Astrocyte (in vitro differentiated cells and primary cell): ENCODE measurements around the gene SLC22A9. TPM values are rescaled to one million over a fixed set of nuclear protein-coding genes. Genes with fewer than 3 reads are reported as not detected.

Source experiments
- DNase-seq: peaks from one replicate; pipeline ENCODE4 v3.0.0-alpha.2; 2010; ENCODE audit warnings: low read depth
- FAIRE-seq: peaks from 2 replicates; lab custom pipeline; 2011; peaks lifted over from hg19 to GRCh38; lab: Jason Lieb, UNC
- H2AFZ ChIP-seq: 2 replicates; pipeline ENCODE4 v1.6.0; 2012; ENCODE audit warnings: low read depth, low read length, inconsistent platforms
- H3K27ac ChIP-seq: 2 replicates; pipeline ENCODE4 v1.5.1; 2011; ENCODE audit warnings: low read depth, low read length, inconsistent platforms
- H3K27me3 ChIP-seq: 2 replicates; pipeline ENCODE4 v1.6.0; 2011; ENCODE audit warnings: low read length, inconsistent platforms; ENCODE audit not compliant: insufficient read depth
- H3K36me3 ChIP-seq: 2 replicates; pipeline ENCODE4 v1.5.1; 2011; ENCODE audit warnings: low read length, inconsistent platforms; ENCODE audit not compliant: insufficient read depth
- H3K4me1 ChIP-seq: 2 replicates; pipeline ENCODE4 v1.5.1; 2011; ENCODE audit warnings: low read length, inconsistent platforms; ENCODE audit not compliant: insufficient read depth
- H3K4me2 ChIP-seq: 2 replicates; pipeline ENCODE4 v1.6.0; 2012; ENCODE audit warnings: low read length, inconsistent platforms
- H3K4me3 ChIP-seq: 2 replicates; pipeline ENCODE4 v1.5.1; 2011; ENCODE audit warnings: low read depth, mild to moderate bottlenecking, low read length, inconsistent platforms; ENCODE audit not compliant: insufficient read depth
- H3K79me2 ChIP-seq: 2 replicates; pipeline ENCODE4 v1.6.0; 2012; ENCODE audit warnings: mild to moderate bottlenecking, low read length, inconsistent platforms; ENCODE audit not compliant: insufficient read depth
- H3K9ac ChIP-seq: 2 replicates; pipeline ENCODE4 v1.6.0; 2012; ENCODE audit warnings: mild to moderate bottlenecking, low read length, inconsistent platforms
- H3K9me3 ChIP-seq: 2 replicates; pipeline ENCODE4 v1.5.1; 2012; ENCODE audit warnings: low read depth, mild to moderate bottlenecking, low read length, inconsistent platforms; ENCODE audit not compliant: insufficient read depth
- H4K20me1 ChIP-seq: 2 replicates; pipeline ENCODE4 v1.6.0; 2012; ENCODE audit warnings: low read length, inconsistent platforms; ENCODE audit not compliant: insufficient read depth
- H3K27ac Mint-ChIP-seq: one replicate; pipeline ENCODE4 v1.8.0; 2021; ENCODE audit warnings: mild to moderate bottlenecking, mixed read lengths; ENCODE audit not compliant: unreplicated experiment
- H3K27me3 Mint-ChIP-seq: one replicate; pipeline ENCODE4 v1.8.0; 2021; ENCODE audit warnings: low read depth, mixed read lengths; ENCODE audit not compliant: unreplicated experiment
- H3K36me3 Mint-ChIP-seq: one replicate; pipeline ENCODE4 v1.8.0; 2021; ENCODE audit warnings: low read depth, mixed read lengths; ENCODE audit not compliant: unreplicated experiment
- H3K4me1 Mint-ChIP-seq: one replicate; pipeline ENCODE4 v1.8.0; 2021; ENCODE audit warnings: low read depth, mixed read lengths; ENCODE audit not compliant: unreplicated experiment
- H3K4me3 Mint-ChIP-seq: one replicate; pipeline ENCODE4 v1.8.0; 2021; ENCODE audit warnings: mild to moderate bottlenecking, moderate library complexity, mixed read lengths; ENCODE audit not compliant: unreplicated experiment
- H3K9me3 Mint-ChIP-seq: one replicate; pipeline ENCODE4 v1.8.0; 2021; ENCODE audit warnings: mild to moderate bottlenecking, mixed read lengths; ENCODE audit not compliant: unreplicated experiment
- EZH2 ChIP-seq: IDR thresholded peaks from 2 replicates; pipeline ENCODE4 v1.6.1; 2012; ENCODE audit warnings: mild to moderate bottlenecking, low read length, inconsistent platforms; ENCODE audit not compliant: insufficient read depth
- total RNA-seq: library from RNA; stranded (reverse); gene quantifications from 2 replicates; pipeline ENCODE4 v1.2.1, GENCODE V29; 2021
- TF ChIP-seq, protein P1 (sequence below): IDR thresholded peaks from 2 replicates; pipeline ENCODE4 v1.5.1; 2011; ENCODE audit warnings: low read depth, mild to moderate bottlenecking, inconsistent platforms, low read length, moderate library complexity; ENCODE audit not compliant: insufficient read depth

The SLC22A9 gene
- total RNA-seq, 1 donor from 2014 or later: not detected

DNA sequence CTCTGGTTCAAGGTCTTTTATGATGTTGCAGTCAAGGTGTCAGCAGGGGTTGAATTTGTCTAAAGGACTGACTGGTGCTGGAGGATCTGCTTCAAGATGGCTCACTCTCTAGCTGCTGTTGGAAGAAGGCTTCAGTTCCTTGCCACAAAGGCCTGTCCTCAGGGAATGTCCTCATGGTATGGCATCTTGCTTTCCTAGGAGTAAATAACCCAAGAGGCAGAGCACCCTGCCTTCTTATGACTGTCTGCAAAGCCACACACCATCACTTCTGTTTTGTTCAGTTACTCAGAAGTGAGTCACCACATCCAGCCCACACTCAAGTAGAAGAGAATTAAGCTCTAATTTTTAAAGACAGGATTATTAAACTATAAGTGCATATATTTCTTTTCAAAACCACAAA, 76.1 kb downstream of the SLC22A9 start:
- Histone ChIP-seq H3K4me2 (no peak overlapping the region), H3K27me3 (peaks cover 6% of the 10 kb centered on the region), H4K20me1 (no peaks in the 10 kb centered on the region), H3K9ac (no peak overlapping the region), H3K4me3 (no peak overlapping the region), H3K27ac (no peak overlapping the region), H3K4me1 (no peaks in the 10 kb centered on the region), H3K36me3 (no peaks in the 10 kb centered on the region), H2AFZ (no peak overlapping the region), H3K79me2 (no peaks in the 10 kb centered on the region), H3K9me3 (no peaks in the 10 kb centered on the region)
- peaks cover 13% of the 10 kb centered on the region for H3K4me1 Mint-ChIP-seq
- DNase-seq (peak; percentile 43), FAIRE-seq (no peak)
- H3K27ac Mint-ChIP-seq: no peak overlapping the region
- H3K9me3 Mint-ChIP-seq: peaks cover 2% of the 10 kb centered on the region
- no peak for TF ChIP-seq EZH2
- TF ChIP-seq, protein P1, sequence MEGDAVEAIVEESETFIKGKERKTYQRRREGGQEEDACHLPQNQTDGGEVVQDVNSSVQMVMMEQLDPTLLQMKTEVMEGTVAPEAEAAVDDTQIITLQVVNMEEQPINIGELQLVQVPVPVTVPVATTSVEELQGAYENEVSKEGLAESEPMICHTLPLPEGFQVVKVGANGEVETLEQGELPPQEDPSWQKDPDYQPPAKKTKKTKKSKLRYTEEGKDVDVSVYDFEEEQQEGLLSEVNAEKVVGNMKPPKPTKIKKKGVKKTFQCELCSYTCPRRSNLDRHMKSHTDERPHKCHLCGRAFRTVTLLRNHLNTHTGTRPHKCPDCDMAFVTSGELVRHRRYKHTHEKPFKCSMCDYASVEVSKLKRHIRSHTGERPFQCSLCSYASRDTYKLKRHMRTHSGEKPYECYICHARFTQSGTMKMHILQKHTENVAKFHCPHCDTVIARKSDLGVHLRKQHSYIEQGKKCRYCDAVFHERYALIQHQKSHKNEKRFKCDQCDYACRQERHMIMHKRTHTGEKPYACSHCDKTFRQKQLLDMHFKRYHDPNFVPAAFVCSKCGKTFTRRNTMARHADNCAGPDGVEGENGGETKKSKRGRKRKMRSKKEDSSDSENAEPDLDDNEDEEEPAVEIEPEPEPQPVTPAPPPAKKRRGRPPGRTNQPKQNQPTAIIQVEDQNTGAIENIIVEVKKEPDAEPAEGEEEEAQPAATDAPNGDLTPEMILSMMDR: no peak
- H3K27me3 Mint-ChIP-seq: peaks cover 4% of the 10 kb centered on the region
- no peak overlapping the region for H3K4me3 Mint-ChIP-seq
- no peaks in the 10 kb centered on the region for H3K36me3 Mint-ChIP-seq

DNA sequence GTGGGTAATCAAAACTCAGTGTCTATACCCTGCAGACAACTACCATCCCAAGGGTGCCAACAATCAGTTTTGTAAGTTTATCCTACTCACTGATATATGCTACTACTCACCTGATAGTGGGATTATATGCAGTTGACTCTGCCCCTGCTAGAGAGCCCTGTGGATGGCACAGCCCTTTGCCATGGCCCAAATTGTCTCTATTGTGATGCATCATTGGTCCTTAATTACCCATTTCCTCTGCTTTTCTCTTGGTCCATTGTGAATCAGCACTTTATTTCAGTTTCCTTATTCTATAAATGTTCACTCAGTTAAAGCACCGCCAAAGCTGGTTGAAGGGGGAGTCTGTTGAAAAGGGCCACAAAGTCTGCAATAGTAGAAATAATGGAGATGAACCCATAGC, 79.1 kb downstream of the SLC22A9 start:
- no peaks in the 10 kb centered on the region for H4K20me1 ChIP-seq
- H2AFZ ChIP-seq: no peak overlapping the region
- Mint-ChIP-seq H3K4me1 (peaks cover 13% of the 10 kb centered on the region), H3K27ac (no peak overlapping the region), H3K27me3 (peaks cover 8% of the 10 kb centered on the region), H3K4me3 (no peak overlapping the region), H3K36me3 (no peaks in the 10 kb centered on the region), H3K9me3 (no peaks in the 10 kb centered on the region)
- no peak overlapping the region for H3K9ac ChIP-seq
- FAIRE-seq: no peak
- peaks cover 6% of the 10 kb centered on the region for H3K27me3 ChIP-seq
- no peak overlapping the region for H3K27ac ChIP-seq
- no peaks in the 10 kb centered on the region for H3K9me3 ChIP-seq
- no peak overlapping the region for H3K4me3 ChIP-seq
- no peak overlapping the region for H3K4me2 ChIP-seq
- H3K4me1 ChIP-seq: no peaks in the 10 kb centered on the region
- no peaks in the 10 kb centered on the region for H3K36me3 ChIP-seq
- TF ChIP-seq EZH2: no peak
- TF ChIP-seq, protein P1: no peak
- no peak for DNase-seq
- no peaks in the 10 kb centered on the region for H3K79me2 ChIP-seq

DNA sequence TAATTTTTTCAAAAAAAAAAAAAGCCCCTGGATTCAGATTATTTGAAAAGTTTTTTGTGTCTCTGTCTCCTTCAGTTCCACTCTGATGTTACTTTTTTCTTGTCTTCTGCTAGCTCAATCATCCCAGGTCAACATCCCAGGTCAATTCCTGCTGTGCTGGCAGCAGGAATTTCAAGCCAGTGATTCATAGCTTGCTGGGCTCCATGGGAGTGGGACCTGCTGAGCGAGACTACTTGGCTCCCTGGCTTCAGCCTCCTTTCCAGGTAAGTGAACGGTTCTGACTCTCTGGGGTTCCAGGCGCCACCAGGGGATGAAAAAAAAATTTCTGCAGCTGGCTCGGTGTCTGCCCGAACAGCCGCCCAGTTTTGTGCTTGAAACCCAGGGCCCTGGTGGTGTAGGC, 90.0 kb downstream of the SLC22A9 start:
- H3K9me3 Mint-ChIP-seq: no peaks in the 10 kb centered on the region
- TF ChIP-seq EZH2: no peak
- TF ChIP-seq, protein P1: no peak
- no peak for FAIRE-seq
- H3K4me2 ChIP-seq: no peak overlapping the region
- no peak for DNase-seq
- no peaks in the 10 kb centered on the region for H3K36me3 Mint-ChIP-seq
- no peak overlapping the region for H3K4me3 Mint-ChIP-seq
- no peak overlapping the region for H3K4me3 ChIP-seq
- H4K20me1 ChIP-seq: no peaks in the 10 kb centered on the region
- H3K27ac ChIP-seq: no peak overlapping the region
- H3K9ac ChIP-seq: no peak overlapping the region
- no peaks in the 10 kb centered on the region for H3K27me3 Mint-ChIP-seq
- H3K27me3 ChIP-seq: peaks cover 3% of the 10 kb centered on the region
- H3K4me1 Mint-ChIP-seq: no peaks in the 10 kb centered on the region
- H2AFZ ChIP-seq: no peak overlapping the region
- no peaks in the 10 kb centered on the region for H3K9me3 ChIP-seq
- no peaks in the 10 kb centered on the region for H3K4me1 ChIP-seq
- no peaks in the 10 kb centered on the region for H3K36me3 ChIP-seq
- peak overlapping the region; percentile 86 for H3K27ac Mint-ChIP-seq
- no peaks in the 10 kb centered on the region for H3K79me2 ChIP-seq

Other genes with a start within 250 kb of the SLC22A9 start
- not detected in 2 replicates for gene SLC22A24, start 225.6 kb upstream of the SLC22A9 start, total RNA-seq
- not detected in 2 replicates for gene SLC22A25, start 126.2 kb upstream of the SLC22A9 start, total RNA-seq
- 0.36 and 0.50 TPM in 2 replicates for gene PLAAT5, start 121.4 kb downstream of the SLC22A9 start, total RNA-seq
- gene LGALS12, start 136.3 kb downstream of the SLC22A9 start, total RNA-seq: not detected in 2 replicates
- gene PLAAT4, start 167.0 kb downstream of the SLC22A9 start, total RNA-seq: 4.9 and 7.8 TPM in 2 replicates
- 0.52 TPM in 1 of 2 replicates, not detected in the other for gene PLAAT2, start 193.6 kb downstream of the SLC22A9 start, total RNA-seq
- gene PLAAT3, start 244.6 kb downstream of the SLC22A9 start, total RNA-seq: 11.5 and 15.5 TPM in 2 replicates